COR-L47 (cell line): ENCODE measurements around the gene HS6ST1.
A peak's percentile ranks its signal among the peaks of the same experiment; 100 is the strongest.

Source experiments
- DNase-seq: peaks from one replicate; lab custom pipeline; 2025; lab: John Stamatoyannopoulos, UW

HS6ST1 gene

DNA sequence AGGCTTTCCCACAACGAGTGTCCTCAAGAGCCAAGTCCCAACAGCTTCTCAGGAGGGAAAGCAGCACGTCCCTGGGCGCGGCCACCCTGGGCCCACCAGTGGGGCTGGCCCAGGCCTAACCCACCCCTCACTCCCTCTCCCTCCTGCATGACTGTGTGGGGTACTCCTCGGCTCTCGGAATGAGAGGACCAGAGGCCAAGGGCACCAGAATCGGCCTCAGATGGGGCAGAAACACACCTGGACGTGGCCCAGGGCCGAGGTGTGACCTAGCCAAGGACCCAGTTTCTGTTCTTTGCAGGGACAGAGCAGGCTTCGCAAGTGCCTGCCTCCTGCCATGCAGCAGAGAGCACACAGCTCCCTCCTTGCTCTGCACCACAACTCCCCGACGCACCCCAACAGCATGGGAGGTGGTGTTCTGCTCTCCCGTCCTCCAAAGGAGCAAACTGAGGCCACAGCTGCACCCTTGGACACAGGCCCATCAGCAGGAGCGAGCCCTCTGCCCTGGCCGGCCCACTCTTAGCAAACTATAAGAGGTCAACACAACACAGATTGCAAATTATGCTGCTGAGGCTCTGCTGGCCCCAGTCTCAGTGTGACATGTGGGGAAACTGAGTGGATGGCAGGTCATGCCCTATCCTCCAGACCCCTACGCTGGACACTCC, 19.7 kb downstream of the HS6ST1 start:
- DNase-seq = no peak

DNA sequence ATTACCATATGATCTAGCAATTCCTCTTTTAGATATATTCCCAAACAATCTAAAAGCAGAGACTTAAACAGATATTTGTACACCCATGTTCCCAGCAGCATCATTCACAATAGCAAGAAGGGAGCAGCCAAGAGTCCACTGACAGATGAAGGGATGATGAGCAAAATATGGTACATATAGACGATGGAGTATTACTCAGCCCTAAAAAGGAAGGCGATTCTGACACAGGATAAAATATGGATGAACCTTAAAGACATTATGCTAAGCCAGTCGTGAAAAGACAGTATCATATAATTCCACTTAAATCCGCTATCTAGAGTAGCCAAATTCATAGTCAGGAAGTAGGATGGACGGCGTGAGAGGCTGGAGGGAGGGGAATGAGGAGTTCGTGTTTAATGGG, 20.4 kb downstream of the HS6ST1 start:
- no peak for DNase-seq

DNA sequence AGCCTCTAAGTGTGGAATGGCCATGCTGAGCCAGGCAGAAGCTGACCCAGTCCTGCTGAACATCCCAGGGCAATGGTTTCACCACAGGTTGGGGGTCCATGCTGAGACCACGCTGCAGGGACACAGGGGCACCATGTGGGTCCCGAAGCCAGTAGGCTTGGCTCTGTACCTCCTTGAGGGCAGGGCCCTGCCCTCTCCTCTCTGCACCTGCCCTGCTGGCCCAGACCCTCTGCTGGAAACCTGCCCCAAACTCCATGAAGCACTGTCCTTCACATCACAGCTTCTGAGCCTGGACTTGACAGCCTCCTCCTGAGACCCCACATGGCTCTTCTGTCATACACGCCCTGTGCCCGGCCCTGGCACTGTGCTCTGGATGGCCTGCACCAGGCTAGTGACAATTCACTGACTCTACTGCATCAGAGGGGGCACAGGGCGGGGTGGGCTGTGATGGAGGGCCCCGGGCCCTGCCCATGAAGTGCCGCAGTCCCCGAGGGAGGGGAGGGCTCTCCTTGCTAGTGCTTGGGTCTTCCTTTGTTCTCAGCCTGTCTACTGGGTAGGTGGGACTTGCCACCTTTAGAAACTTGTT, 24.7 kb downstream of the HS6ST1 start:
- no peak for DNase-seq

DNA sequence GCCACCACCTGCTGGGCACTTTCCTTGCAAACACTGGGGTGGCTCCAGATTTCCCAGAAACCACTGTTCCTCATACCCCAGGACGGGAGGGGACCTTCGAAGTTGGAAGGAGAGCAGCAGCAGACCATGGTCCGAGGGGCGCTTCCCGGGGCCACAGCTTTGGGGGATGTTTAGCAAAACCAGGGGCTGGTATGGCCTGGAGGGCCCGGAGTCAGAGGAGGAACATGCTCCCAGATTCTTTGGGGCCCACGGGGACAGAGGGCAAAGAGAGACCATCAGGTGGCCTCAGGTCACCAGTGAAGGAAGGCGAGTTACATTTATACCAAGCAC, 25.3 kb downstream of the HS6ST1 start:
- DNase-seq = no peak

GRCh38 chr2:128292599-128293425, 25.9 kb downstream of the HS6ST1 start:
- DNase-seq = no peak

DNA sequence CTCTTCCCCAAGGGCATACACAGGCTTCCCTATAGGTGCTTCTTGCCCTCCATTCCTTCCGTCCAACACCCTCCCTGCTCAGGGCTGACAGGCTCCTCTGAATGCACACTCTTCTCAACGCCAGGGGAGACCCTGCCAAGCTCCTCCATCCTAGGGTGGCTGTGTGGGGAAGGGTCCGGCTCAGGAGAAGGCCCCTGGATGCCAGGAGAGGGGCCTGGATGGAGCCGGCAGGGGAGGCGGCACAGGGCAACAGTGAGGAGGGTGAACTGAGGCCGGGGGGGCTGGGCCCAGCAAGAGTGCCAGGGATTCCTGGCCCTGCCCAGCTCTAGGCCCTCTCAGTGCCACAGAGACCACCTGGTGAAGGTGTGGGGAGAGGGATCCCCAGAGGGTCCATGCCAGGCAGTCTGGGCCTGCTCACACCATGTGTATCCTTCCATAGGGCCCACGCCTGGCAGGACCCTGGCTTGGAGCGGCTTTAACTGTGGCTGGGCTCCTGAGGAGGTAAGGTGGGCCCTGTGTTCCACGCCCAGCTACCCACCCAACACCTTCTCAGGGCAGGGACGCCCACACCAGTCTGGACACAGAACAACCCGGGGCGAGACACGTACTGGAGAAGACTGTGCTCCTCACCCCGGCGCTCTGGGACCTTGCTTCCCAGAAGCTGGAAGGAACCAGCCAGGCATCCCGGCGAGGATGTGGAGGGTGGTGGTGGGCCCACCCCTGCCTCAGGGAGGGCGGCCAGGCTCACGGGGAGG, 26.6 kb downstream of the HS6ST1 start:
- no peak for DNase-seq

GRCh38 chr2:128291161-128291843, 27.4 kb downstream of the HS6ST1 start:
- DNase-seq = no peak

DNA sequence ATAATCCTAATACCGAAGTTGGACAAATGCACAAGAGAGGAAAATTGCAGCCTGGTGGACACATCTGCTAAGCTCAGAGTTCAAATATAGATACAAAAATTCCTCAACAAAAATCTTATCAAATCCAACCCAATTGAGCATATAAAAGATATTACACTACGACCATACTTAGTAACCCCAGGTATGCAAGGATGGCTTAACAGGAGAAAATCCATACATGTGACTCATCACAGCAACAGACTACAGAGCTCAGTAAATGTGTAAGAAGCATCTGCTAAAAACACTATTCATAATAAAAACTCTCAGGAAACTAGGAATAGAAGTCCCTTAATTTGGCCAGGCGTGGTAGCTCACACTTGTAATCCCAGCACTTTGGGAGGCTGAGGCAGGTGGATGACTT, 28.3 kb downstream of the HS6ST1 start:
- no peak for DNase-seq

DNA sequence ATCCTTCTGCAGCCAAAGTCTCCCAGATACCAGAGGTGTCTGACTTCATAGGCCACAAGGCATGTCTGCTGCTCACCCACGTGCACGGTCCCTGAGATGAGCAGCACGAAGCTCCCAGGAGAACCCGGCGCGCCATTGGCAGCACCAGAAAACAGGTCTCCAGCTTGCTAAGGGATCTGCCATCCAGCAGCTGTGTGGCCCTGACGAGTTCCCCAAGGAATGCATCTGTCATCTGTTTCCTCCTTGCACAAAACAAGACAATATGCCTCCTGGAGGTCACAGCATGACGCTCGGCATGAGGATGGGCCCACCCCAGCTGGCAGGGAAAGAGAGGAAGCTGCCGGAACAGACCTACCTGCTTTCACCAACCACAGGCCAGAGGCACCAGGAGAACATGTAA, 29.2 kb downstream of the HS6ST1 start:
- peak; percentile 58 for DNase-seq

- DNase-seq = no peak
Observed at GRCh38 chr2:128288781-128289180, 29.9 kb downstream of the HS6ST1 start.

DNA sequence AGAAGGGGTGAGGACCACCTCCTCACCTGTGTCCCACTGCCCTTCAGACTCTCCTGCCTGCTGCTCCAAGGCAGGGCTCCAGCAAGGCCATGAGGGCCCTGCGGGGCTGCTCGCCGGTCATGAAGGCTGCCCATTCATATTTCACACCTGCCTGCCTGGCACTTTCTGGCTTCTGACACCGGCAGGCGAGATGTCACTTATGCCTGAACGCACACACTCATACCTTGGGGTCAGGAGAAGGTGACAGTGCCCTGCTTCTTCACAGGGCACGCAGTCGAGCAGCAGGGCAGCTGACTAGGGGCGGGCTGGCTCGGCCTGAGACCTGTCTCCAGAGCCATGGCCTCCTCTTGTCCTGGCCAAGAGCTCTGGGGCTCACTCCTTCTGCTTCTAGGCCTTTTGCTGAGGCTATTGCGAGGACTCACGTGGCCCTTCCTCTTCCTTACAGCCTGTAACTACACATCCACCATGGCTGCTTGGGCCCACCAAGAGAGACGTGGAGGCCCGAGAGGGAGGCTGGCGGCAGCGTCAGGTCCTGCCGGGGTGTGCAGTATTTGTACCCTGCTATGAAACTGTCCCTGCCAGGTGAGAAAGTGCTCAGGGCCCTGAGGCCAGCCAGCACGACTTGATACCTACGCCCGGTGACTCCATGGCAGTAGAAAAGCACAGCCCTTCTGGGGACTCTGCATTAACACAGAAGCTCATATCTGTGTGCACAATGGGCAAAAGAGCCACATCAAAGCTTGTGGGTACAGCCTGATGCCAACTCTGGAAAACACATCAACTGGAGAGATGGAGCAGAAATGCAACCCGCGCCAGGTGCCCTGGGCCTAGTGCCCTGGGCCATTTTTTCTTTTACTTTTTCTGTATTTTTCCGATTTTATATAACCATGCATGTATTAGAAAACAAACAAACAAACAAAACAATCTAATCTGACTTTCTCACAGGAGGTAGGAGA, 30.6 kb downstream of the HS6ST1 start:
- DNase-seq = no peak

- no peak for DNase-seq
Observed at GRCh38 chr2:128286905-128287779, 31.5 kb downstream of the HS6ST1 start.

GRCh38 chr2:128286011-128286721, 32.5 kb downstream of the HS6ST1 start:
- no peak for DNase-seq

DNA sequence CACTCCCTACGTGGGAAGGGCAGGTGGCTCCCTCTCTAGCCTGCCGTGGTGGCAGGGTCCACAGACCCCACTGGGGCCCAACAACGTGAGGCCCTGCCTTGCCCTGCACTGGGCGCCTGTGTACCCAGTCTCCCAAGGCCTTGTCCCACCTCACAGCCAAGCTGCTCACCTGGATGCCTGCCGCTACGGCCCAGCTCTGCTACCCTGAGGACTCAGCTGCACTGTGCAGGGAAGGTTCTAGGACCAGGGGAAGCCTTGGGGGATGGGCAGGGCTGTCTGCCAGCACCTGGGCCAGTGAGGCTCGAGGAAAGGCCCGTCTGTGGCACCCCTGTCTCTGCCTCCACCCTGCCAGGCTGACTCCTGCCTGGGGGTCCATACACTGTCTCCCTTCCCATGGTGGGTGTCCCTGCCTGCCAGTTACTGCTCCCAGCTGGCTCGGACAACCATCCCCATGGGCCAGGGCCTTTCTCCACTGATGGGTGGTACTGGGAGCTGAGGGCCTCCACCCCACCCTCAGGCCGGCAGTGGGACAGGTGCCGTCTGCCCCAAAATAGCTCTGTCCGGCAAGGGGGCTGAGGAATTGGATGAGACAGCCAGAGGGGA, 33.2 kb downstream of the HS6ST1 start:
- DNase-seq = no peak

GRCh38 chr2:128284841-128285240, 33.8 kb downstream of the HS6ST1 start:
- no peak for DNase-seq

DNA sequence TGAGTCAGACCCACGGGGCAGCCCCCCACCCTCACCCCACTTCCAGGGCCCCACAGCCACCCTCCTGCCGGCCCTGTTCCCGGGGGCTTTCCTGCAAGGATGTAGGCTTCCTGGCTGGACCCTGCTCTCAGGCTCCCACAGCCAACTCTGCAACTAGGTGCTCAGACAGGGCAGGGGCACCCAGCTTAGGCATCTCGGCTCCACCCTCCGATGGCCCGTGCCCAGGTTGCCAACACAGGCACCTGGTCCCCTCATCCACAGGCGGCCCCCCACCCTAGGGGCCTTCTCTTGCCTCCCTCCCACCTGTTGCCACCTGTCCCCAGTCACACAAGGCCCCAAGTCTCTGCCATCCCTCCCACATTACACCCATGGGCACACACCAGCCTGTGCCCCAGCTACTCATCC, 34.6 kb downstream of the HS6ST1 start:
- DNase-seq = no peak

DNA sequence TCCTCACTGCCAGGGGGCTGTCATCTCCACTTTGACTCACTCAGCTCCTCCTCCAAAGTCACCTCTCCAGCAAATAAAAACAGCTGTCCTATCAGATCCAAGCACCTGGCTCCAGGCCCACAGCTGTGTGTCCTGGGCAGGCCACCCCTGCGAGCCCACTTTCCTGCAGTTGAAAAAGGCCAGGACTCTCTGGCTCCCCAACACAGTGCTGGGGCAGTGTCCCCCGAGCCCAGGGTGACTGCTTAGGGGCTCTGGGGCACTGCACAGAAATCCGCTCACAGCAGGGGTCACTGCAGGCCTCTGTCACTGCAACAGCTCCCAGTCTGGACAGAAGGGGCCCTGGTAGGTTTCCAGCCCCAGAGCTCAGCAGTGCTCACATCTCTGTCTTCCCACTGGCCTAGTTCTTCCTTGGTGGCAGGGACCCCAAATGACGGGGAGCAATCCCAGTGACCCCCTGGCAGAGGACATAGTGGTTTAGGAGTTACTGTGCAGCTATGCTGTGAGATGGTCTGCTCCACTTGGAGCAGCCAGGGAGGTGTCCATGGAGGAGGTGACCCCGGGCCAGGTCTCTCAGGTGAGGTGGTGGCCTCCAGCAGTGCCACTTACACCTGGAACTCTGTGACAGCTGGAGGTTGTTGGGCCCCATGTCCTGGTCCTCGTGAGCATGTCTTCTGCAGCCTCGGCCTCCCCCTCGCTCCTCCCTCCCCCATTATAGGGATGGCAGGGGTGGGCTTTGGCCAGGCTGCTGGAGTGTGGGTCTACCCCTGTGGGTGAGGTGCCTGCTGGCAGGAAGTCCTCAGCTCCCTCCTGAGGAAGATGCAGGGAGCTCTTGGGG, 35.5 kb downstream of the HS6ST1 start:
- no peak for DNase-seq
